Parathyroid adenoma (tissue), 2 donors: ENCODE results near the gene SGMS1.

ENCODE experiments used
- H2AFZ ChIP-seq: fragments of 300-600 bp; sonication (generic); one replicate; pipeline ENCODE4 v1.7.0; 2017; ENCODE audit warnings: antibody characterized with exemption, mild to moderate bottlenecking
- H3K27ac ChIP-seq: fragments of 300-600 bp; sonication (generic); one replicate; pipeline ENCODE4 v1.7.0; 2017
- H3K27me3 ChIP-seq: fragments of 300-600 bp; sonication (generic); one replicate; pipeline ENCODE4 v1.7.0; 2017; ENCODE audit warnings: low read length; ENCODE audit not compliant: control insufficient read depth, insufficient read depth
- H3K36me3 ChIP-seq: fragments of 300-600 bp; sonication (generic); one replicate; pipeline ENCODE4 v1.7.0; 2017; ENCODE audit warnings: low read length; ENCODE audit not compliant: control insufficient read depth, insufficient read depth
- H3K4me1 ChIP-seq: fragments of 300-600 bp; sonication (generic); one replicate; pipeline ENCODE4 v1.7.0; 2017; ENCODE audit warnings: control low read depth
- H3K4me2 ChIP-seq: fragments of 300-600 bp; sonication (generic); one replicate; pipeline ENCODE4 v1.7.0; 2017; ENCODE audit warnings: low read length
- H3K4me3 ChIP-seq: fragments of 300-600 bp; sonication (generic); one replicate; pipeline ENCODE4 v1.7.0; 2017; ENCODE audit warnings: low read depth, low read length
- H3K79me2 ChIP-seq: fragments of 300-600 bp; sonication (generic); one replicate; pipeline ENCODE4 v1.7.0; 2017; ENCODE audit warnings: control low read depth
- H3K9ac ChIP-seq: fragments of 300-600 bp; sonication (generic); one replicate; pipeline ENCODE4 v1.7.0; 2017; ENCODE audit warnings: mild to moderate bottlenecking
- H3K9me3 ChIP-seq: fragments of 300-600 bp; sonication (generic); one replicate; pipeline ENCODE4 v1.7.0; 2017; ENCODE audit warnings: low read length; ENCODE audit not compliant: control insufficient read depth
- TF ChIP-seq, protein P1 (sequence below): fragments of 300-600 bp; sonication (generic); IDR thresholded peaks from one replicate; pipeline ENCODE4 v1.7.0; 2017; ENCODE audit warnings: antibody characterized with exemption, mild to moderate bottlenecking
- donor health status: primary hyperparathyroidism.

Gene SGMS1

GRCh38 chr10:50603151-50603850, 20.5 kb downstream of the SGMS1 start:
- Histone ChIP-seq H3K79me2 (peaks cover 56% of the 10 kb centered on the region), H3K27me3 (no peaks in the 10 kb centered on the region), H3K4me2 (no peak overlapping the region), H3K27ac (no peak overlapping the region), H3K9me3 (no peaks in the 10 kb centered on the region), H3K36me3 (no peaks in the 10 kb centered on the region), H3K4me3 (no peak overlapping the region), H2AFZ (no peak overlapping the region), H3K9ac (no peak overlapping the region), H3K4me1 (peaks cover 43% of the 10 kb centered on the region)
- TF ChIP-seq, protein P1, sequence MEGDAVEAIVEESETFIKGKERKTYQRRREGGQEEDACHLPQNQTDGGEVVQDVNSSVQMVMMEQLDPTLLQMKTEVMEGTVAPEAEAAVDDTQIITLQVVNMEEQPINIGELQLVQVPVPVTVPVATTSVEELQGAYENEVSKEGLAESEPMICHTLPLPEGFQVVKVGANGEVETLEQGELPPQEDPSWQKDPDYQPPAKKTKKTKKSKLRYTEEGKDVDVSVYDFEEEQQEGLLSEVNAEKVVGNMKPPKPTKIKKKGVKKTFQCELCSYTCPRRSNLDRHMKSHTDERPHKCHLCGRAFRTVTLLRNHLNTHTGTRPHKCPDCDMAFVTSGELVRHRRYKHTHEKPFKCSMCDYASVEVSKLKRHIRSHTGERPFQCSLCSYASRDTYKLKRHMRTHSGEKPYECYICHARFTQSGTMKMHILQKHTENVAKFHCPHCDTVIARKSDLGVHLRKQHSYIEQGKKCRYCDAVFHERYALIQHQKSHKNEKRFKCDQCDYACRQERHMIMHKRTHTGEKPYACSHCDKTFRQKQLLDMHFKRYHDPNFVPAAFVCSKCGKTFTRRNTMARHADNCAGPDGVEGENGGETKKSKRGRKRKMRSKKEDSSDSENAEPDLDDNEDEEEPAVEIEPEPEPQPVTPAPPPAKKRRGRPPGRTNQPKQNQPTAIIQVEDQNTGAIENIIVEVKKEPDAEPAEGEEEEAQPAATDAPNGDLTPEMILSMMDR: no peak

DNA sequence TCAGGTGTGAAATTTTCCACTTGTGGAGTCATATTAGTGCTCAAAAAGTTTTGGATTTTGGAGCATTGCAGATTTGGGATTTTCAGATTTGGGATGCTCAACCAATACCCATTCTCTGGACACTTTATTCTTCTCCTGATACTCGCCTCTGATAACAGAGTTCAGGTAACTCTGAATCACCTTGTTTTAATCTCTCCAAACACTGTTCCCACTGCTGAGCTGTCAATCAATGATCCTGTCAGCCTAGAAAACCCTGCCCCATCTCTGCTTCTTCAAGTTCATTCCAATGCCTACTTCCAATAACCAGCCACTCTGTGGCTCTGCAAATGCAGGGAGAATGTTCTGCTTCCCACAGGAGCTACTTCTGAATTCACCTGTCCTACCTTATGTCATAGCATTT, 21.8 kb downstream of the SGMS1 start:
- no peak overlapping the region for H3K4me3 ChIP-seq
- peaks cover 63% of the 10 kb centered on the region for H3K79me2 ChIP-seq
- TF ChIP-seq, protein P1: no peak
- H3K27me3 ChIP-seq: no peaks in the 10 kb centered on the region
- no peak overlapping the region for H3K27ac ChIP-seq
- no peaks in the 10 kb centered on the region for H3K9me3 ChIP-seq
- H3K4me1 ChIP-seq: peaks cover 38% of the 10 kb centered on the region
- H3K9ac ChIP-seq: no peak overlapping the region
- H3K36me3 ChIP-seq: no peaks in the 10 kb centered on the region
- H2AFZ ChIP-seq: no peak overlapping the region
- H3K4me2 ChIP-seq: no peak overlapping the region

- H3K4me1 ChIP-seq: peaks cover 38% of the 10 kb centered on the region
- H3K9ac ChIP-seq: no peak overlapping the region
- no peak overlapping the region for H3K4me2 ChIP-seq
- no peak overlapping the region for H3K4me3 ChIP-seq
- TF ChIP-seq, protein P1: no peak
- no peak overlapping the region for H2AFZ ChIP-seq
- no peaks in the 10 kb centered on the region for H3K27me3 ChIP-seq
- no peaks in the 10 kb centered on the region for H3K9me3 ChIP-seq
- H3K36me3 ChIP-seq: no peaks in the 10 kb centered on the region
- peaks cover 68% of the 10 kb centered on the region for H3K79me2 ChIP-seq
- H3K27ac ChIP-seq: no peak overlapping the region
These were observed 22.8 kb downstream of the SGMS1 start for GRCh38 chr10:50600831-50601477.

DNA sequence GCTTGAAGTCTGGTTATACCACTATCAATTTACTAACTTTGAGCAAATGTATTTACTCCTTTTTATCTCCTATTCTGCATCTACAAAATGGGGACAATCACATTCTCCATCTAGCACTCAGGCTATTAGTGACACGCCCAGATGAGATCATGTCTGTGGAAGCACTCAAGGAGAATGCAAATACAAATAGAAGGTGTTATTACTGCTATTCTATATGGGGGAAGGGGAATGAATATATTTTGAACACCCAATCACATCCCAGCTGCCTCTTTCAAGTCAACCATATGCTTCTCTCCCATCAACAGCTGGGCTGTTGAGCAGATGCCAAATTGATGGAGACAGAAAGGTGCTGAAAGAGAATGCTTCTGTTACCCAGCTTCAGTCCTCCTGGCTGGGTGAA, 23.5 kb downstream of the SGMS1 start:
- Histone ChIP-seq H3K4me1 (peaks cover 32% of the 10 kb centered on the region), H3K4me3 (no peak overlapping the region), H3K36me3 (no peaks in the 10 kb centered on the region), H3K9me3 (no peaks in the 10 kb centered on the region), H3K27me3 (no peaks in the 10 kb centered on the region), H3K27ac (no peak overlapping the region), H3K79me2 (peaks cover 74% of the 10 kb centered on the region), H2AFZ (no peak overlapping the region), H3K9ac (no peak overlapping the region), H3K4me2 (no peak overlapping the region)
- TF ChIP-seq, protein P1: no peak
